LHCN-M2 (cell line): ENCODE data around the gene AQP2. TPM values are rescaled to one million over a fixed set of nuclear protein-coding genes. Genes with fewer than 3 reads are reported as not detected.
"Not testable (repeated sequence)": the region's sequence is repeated elsewhere in the genome, so short reads cannot be mapped to it uniquely, and the experiment has no call there.

Experiments used
- DNase-seq: peaks from one replicate; pipeline ENCODE4 v3.0.0-alpha.2; 2012; ENCODE audit warnings: low read depth
- total RNA-seq: library from RNA; depleted of rRNA; stranded (reverse); fragments of >200 nt; gene quantifications from 2 replicates; pipeline ENCODE4 v1.2.3, GENCODE V29; 2014; rRNA removed

The AQP2 gene
- total RNA-seq, 1 experiment from 2014 or later: not detected

DNA sequence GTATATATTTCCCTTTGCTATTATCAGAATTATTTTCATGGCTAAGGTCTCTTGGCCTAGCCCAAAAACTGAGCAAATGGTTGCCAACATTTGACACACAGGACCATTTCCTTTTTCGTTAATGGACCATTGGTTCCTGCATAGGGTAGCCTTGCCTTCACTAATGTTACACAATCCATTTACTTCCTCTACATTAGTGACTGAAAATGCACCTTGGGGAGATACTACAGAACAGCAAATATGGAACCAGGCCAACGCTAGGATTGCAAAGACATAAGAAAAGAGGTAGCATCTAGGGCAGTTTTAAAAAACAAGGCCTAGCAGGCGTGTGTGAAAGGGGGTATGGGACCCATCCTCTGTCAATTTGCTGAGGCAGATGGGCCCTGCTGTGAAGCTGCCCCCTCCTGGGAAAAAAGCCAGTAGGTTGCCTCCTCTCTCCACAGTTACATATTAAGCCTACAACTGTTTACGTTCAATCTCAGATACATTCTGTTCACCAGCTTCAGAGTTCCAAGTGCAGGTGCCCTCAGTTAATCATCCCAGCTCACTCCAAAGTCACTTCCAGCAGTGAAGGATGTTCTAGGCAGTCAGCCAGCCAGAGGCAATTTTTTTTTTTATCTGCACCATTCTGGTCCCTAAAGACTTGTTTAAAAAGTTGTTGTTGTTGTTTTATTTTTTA, 37.2 kb downstream of the AQP2 start:
- peak; percentile 26 for DNase-seq

DNA sequence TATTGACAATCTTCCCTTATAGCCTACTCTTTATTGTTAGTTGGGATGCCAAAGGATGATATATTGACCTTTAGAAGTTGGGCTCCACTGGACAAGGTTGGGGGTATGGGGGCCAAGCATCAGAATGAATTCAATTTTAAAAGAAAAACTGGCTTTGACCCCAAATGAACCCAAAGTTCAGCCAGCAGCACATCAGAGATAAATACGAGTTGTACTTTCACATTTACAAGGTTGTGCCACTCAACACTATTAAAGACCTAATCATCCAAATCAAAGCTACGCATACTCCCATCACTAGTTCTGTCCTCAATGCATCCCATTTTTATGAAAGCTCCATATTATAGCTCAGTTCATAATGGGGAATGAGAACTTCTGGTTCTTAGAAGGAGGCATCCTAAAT, 38.9 kb downstream of the AQP2 start:
- DNase-seq: not testable (repeated sequence)

DNA sequence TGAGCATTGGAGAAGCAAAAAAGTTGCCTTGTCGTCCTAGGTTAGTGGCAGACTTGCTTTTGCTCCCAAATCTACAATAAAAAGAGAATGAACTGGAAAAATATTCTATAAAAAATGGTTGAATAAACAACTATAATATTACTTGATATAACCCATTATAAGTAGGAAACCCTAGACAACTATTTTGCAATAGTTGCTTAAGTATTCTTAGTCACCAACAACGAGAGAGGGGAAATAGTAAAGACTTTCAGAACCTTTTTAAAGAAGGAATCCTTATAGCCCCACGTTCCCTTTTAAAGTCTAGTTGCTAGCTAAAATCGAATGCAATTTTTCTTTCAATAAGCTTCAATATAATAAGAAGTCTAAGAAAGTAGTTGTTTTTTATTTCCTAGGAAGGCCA, 39.7 kb downstream of the AQP2 start:
- peak; percentile 37 for DNase-seq

DNA sequence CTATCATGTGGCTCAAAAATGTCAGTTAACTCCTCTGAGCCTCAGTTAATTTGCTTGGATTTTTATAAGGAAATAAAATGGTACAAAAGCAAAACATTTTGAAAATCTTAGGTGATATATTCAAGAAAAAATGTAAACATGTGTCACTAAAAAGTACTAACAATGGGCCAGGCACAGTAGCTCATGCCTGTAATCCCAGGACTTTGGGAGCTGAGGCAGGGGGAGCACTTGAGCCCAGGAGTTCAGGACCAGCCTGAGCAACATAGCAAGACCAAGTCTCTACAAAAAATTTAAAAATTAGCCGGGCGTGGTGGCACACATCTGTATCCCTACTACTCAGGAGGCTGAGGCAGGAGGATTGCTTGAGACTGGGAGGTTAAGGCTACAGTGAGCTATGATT, 47.9 kb downstream of the AQP2 start:
- no peak for DNase-seq

DNA sequence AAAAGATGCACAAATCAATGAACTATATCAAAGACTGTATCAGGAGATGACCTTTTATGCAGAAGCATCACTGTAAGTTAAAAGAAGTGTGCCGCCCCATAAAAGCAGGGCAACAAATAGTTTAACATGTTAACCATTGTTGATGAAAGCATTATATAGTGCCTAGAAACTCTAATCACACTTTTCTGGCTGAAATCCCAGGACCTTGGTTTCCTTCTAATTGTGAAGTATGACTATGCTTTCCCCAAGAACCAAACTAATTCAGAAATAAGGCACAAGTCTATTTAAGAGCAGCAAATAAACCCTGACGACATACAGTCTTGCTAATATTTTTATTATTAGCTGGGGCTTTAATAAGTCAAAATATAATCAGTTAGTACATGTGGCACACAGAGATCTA, 53.1 kb downstream of the AQP2 start:
- DNase-seq: no peak

DNA sequence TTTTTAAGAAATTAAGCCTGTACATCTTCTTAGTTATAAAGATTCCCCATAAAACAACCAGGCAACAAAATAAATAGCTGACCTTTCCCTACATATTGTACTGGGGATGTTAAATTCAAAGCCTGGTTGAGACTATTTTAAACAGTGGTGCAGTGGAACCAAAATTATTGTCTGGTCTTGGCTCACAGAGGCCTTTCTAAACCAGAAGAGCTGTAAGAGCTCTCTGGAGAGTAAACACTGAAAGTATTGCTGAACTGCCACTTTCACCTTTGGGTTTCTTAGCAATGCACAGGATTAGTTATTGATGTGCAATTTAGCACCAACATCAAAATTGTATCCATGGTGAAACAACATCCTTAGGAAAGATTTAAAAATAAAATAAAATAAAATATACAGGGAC, 54.2 kb downstream of the AQP2 start:
- no peak for DNase-seq

DNA sequence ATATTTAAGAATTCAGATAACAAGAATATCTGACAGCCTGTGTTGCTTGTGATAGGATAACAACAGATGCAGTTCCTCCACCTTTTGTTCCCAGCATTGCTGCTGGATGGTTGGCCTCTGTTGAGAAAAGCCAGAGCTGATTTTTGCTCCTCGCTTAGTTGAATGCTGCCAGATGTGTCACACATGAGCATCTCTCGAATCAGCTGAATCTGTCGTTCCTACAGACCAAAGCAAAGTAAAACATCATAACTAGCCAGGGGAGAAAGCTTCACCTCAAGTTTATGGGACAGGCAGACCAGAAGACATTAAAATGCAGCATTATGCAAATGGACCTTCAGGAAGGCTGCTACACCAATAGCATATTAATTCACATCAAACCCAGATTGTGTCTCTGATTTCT, 54.6 kb downstream of the AQP2 start:
- DNase-seq: no peak

DNA sequence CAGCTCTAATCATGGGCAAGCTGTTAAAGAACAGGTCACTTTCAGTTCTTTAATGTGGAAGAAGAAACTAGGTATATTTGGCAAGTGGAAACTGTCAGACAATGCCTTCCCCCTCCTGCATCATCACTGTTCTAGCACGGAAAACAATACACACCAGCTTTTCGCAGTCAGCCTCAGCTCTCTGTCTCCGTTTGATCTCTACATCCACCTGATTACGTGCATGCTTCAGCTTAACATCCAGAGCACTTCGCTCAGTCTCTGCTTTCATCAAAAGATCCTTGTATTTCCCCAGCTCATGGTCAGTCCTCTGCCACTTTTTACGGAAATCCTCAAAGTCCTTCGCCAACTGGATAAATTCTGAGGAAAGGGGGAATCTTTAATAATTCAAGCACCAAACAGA, 55.7 kb downstream of the AQP2 start:
- DNase-seq: no peak

DNA sequence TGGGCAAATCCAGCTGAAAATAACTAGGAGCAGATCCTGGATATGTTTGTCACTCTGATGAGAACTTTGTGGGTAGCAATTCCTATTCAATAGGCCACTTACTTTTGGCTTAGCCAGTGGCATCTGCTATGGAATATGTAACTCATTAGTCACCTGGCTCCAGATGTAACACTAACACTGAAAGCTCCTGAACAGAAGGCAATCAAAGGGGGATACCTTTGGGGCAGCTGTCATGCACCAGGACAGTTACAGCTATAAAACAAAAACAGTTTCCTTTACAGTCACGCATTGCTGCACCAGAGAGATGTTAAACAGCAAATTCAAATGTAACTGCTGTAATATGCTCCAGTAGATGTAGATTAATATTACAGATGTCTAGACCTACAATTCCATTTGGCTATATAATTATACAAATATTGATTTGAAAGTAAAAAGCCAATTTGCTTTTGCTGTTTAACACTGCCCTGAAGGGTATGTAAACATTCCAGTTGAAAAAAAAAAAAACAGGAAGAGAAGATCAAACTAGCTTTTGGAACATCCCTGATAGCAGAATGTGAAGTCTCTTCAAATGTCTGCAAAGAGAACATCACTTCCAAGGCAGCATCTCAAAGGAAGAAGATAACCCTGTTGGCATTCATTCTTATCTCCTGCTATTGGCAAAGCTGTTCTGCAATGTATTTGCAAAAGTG, 56.4 kb downstream of the AQP2 start:
- DNase-seq: peak; percentile 69

Other genes starting within 250 kb of the AQP2 start
- 35.5 and 36.5 TPM in 2 replicates for gene FMNL3, start 243.3 kb upstream of the AQP2 start, total RNA-seq
- 413 and 429 TPM in 2 replicates for gene TMBIM6, start 209.2 kb upstream of the AQP2 start, total RNA-seq
- 27.8 and 29.8 TPM in 2 replicates for gene NCKAP5L, start 122.3 kb upstream of the AQP2 start, total RNA-seq
- 2.5 and 2.9 TPM in 2 replicates for gene BCDIN3D, start 107.6 kb upstream of the AQP2 start, total RNA-seq
- gene FAIM2, start 46.8 kb upstream of the AQP2 start, total RNA-seq: 4.1 and 4.2 TPM in 2 replicates
- gene AQP5, start 11.1 kb downstream of the AQP2 start, total RNA-seq: 0.11 TPM in 1 of 2 replicates, not detected in the other
- not detected in 2 replicates for gene AQP6, start 22.2 kb downstream of the AQP2 start, total RNA-seq
- 167 and 177 TPM in 2 replicates for gene RACGAP1, start 74.8 kb downstream of the AQP2 start, total RNA-seq
- gene ASIC1, start 106.9 kb downstream of the AQP2 start, total RNA-seq: 1.2 and 4.3 TPM in 2 replicates
- gene SMARCD1, start 134.6 kb downstream of the AQP2 start, total RNA-seq: 49.2 and 66.8 TPM in 2 replicates
- gene GPD1, start 153.3 kb downstream of the AQP2 start, total RNA-seq: 0.17 TPM in 1 of 2 replicates, not detected in the other
- 41.7 and 44.0 TPM in 2 replicates for gene COX14, start 161.5 kb downstream of the AQP2 start, total RNA-seq
- gene CERS5, start 216.6 kb downstream of the AQP2 start, total RNA-seq: 30.7 and 30.8 TPM in 2 replicates